ENCODE measurements around the gene TM9SF2.
A peak's percentile ranks its signal among the peaks of the same experiment; 100 is the strongest.

Gene TM9SF2

DNA sequence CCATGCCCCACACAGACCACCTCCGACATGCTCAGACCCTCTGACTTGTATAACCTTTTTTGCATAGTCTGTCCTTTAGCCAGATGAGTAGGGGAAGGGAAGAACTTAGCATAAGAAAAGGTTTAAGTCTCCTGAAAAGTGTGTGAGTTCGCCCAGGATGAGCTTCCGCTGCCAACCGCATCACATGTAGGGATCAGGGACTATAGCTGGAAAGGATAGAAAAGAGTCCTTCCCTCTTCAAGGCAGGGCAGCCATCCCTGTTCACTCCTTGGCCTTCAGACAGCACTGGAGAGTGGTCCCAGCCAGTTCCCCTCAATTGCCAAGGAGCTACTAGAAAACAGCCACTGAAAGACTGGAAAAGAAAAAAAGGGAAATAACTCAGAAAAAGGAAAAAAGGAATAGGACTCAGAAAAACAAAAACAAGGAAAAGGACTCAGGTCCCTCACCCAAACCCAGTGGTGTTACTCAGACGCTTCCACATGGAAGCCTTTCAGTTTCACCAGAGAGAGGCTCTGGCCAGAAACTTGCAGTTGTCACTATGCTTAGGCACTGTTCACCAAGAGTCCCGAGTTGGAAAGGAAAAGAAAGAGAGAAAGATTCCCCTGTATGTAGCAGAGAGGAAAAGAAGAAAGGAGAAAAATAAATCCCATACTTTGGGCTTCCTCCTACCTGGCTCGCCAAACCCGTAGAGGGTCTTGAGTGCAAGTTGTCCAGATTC, 5.6 kb upstream of the TM9SF2 start:
- no peak for DNase-seq

DNA sequence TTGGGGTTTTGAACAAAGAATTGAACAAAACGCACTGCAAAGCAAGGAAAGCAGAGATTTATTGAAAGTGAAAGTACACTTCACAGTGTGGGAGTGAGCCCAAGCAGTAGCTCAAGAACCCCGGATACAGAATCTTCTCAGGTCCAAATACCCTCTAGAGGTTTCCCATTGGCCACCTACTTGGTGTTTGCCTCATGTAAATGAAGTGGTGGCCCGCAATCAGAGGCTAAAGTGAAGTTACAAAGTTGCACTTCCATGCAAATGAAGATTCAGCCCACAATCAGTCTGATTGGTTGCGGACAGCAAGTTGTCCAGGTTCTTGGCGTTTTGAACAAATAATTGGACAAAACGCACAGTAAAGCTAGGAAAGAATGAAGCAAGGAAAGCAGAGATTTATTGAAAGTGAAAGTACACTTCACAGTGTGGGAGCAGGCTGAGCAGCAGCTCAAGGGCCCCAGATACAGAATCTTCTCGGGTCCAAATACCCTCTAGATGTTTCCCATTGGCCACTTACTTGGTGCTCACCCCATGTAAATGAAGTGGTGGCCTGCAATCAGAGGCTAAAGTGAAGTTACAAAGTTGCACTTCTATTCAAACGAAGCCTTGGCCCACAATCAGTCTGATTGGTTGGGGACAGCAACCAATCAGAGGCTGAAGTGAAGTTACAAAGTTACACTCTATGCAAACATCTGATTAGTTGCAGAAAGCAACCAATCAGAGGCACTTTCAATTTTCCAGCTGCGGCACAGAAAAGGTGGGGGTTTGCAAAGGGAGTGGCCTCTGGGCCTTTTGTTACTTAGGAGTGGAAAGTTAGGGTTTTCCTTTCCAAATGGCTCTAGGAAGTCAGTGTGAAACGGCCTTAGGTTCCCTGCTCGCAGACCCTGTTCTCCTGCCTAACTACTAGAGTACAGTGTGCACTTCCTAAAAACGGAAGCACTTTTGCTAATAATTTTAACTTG, 4.8 kb upstream of the TM9SF2 start:
- DNase-seq: peak; percentile 93

DNA sequence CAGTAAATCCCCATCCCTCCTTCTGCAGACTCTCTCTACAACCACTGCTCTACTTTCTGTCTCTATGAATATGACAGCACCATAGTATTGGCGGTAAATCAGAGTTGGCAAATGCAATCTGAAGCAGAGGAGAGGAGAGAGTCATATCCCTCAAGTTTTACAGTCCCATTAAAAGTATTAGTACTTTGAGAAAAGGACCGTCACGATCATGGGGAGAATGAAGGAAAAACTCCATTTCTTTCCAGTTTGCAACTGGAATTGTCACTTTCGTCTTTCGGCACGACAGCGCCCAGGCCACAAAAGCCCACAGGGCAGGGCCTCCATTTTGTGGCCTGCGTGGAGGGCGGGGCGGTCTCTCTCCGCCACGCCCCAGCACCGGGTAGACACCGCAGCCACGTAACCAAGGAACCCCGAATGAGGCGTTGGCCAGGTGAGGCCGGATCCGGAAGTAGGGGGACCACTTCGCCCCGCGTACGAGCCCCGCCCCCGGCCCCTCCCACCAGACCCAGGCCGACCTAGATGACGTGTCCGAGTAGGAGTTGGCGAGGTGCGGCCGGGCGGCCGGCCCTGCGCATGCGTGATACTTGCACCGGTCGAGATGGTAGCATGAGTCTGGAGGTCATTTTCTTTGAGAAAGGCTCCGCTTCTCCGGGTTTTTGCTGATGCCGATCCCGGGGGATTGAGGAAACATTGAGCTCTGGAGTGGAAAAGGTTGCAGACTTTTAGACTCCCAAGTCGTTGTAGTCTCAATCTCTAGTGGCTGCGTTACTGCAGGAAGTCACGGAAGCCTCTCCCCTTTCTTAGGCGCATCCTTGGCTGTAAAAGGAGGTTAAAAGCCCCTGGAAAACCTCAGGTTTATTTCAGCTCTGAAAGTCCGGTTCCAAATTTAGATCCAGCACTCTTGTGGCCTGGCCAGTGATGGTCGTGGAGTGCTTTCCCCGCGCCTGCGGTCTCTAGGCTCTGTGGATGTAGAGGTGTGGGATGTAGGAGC, 2.8 kb upstream of the TM9SF2 start:
- peak; percentile 97 for DNase-seq

DNA sequence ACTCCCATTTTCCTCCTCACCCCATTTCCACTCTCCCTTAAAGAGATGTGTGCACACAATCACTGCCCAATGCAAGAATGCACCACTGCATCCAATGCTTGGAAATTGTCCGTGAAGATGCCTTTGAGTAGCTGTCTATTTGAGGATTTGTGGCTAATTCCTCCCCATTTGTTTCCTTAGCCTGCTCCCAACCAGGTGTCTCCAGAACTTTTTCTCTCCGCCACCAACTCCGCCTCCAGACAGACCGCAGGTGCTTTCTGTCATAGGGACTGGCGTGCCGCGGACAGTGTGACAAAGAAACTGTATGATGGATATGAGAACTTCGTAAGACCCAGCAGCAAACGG, 461 bp upstream of the TM9SF2 start:
- no peak for DNase-seq

DNA sequence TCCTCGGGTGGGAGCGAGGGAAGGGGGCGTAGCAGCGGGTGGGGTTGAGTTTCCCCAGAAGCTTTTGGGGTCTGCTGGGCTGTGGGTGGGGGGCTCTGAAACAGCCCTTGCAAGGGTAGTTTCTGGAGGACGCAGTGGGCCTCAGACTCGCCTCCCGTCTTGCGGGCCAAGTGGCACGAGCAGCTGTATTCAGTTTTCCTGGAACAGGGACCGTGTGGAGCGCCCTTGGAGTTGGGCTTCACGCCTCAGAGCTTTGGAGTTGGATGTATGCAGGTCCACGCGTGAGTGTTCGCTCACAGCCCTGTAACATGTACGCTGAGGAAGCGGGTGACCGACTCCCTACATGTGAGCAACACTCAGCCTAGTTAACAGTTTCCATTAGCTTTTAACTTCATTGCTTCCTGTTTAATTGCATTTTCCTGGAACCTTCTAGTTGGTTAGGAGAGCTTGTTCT, 603 bp downstream of the TM9SF2 start:
- DNase-seq: peak; percentile 38

DNA sequence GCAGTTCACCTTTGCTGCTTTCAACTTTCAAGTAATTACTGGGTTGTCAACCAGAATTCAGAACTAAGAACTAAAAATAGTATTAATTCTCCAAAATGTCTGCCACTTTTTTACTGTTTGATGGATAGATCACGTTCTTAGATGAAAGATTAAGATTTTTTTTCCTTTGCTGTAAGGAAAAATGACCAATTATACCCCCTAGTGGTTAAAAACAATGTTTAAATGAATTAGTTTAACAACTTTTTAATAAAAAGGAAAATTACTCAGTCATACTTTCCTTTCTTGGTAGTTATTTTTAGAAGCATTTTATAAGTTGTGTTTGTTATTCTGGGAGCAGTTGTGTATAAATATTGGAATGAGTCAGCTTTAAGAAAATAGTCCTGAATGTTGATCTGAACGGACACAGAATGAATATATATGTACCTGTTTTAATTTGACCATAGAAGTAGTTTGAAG, 4.6 kb downstream of the TM9SF2 start:
- peak; percentile 72 for DNase-seq

DNA sequence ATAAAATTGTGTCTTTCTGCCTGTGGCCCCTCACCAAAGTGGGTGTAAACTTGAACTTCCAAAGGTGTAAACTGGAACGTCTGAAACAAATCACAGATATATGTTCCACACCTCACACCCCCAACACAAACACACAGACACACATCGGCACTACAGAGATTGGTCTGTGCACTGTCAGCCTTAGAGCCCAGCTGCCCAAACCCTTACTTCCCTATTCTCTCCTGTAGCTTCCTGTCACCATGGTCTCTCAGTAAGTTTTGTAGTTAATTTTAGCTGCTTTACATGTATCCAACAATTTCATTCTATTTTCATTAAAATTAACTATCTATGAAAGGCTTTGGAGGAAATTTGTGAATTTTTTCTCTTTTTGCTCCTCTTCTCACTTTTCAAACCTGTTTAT, 5.4 kb downstream of the TM9SF2 start:
- peak; percentile 82 for DNase-seq

DNA sequence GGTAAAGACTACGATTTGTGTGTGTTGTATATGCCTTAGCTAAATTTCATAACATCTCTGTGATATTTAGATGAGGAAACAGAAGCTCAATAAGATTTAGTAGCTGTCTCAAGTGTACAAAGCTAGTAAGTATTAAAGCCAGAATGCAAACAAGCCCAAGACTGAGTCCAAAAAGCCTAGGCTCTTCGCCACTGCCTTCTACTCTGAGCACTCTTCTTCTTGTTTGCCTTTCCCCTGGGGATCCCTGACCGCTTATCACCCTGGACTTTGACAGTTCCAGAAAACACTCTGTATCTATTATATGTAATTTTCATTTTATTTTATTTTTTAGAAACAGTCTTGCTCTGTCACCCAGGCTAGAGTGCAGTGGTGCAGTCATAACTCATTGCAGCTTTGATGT, 5.8 kb downstream of the TM9SF2 start:
- no peak for DNase-seq

DNA sequence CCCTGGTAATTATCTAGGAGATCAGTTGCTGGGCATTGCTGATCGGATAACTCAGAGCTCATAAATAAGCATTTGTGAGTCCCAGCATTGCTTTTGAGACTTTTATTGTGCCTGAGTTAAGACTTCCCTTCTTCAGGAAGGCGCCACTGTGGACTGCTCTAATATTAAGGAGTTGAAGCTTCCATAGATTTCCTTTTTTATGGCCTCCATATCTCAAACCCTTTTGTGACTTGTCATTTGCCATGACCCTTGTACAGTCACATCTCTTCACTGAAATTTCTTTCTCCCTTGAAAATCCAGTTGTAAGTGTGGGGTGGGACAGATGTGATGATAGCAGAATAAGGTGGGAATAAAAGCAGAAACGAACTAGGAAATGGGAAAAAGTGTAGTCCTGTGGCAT, 6.3 kb downstream of the TM9SF2 start:
- DNase-seq: no peak

DNA sequence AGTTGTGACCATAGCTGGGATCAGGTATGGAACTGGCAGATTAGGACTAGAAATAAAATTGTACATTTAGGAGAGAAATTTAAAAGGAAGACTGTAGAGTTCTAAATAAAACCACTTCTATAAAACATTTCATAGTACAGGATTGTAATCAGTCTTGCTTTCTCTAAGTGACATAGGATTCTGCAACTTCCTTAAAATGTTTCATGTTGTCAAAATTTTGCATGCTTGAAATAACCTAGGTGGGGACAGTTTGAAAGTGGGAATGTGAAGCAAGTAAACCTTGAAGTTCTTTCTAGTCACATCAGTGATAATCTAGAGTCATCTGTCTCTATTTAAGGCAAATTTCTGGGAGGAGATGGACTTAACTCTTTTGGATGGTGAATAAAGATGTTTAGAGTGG, 6.7 kb downstream of the TM9SF2 start:
- peak; percentile 62 for DNase-seq

DNA sequence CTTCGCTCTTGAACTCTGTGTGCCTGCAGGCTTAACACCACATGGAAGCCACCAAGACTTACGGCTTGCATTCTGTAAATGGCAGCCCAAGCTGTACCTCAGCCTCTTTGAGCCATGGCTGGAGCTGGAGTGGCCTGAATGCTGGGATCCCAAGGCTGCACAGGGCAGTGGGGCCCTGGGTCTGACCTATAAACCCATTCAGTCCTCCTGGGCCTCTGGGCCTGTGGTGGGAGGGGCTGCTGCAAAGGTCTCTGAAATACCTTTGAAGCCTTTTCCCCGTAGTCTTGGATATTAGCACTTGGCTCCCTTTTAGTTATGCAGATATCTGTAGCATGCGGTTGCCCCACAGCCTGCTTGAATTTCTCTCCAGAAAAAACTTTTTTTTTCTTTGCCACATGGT, 8.2 kb downstream of the TM9SF2 start:
- DNase-seq: no peak

DNA sequence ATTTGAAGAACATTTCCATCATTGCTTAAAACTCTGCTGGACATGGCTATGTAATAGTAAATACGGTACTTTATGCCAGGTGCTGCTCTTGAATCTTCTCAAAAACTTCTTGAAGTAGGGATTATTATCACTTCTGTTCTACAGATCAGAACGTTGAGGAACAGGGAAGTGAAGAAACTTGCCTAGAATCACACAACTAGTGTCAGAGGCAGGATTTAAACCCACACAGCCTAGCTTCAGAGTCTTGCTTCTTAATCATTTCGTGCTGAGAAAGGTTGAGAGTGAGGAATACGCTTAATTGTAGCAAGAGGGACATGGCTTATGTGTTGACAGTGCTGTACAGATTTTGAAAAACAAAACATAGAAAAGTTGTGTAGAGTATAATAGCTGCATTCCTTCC, 13.5 kb downstream of the TM9SF2 start:
- no peak for DNase-seq

DNA sequence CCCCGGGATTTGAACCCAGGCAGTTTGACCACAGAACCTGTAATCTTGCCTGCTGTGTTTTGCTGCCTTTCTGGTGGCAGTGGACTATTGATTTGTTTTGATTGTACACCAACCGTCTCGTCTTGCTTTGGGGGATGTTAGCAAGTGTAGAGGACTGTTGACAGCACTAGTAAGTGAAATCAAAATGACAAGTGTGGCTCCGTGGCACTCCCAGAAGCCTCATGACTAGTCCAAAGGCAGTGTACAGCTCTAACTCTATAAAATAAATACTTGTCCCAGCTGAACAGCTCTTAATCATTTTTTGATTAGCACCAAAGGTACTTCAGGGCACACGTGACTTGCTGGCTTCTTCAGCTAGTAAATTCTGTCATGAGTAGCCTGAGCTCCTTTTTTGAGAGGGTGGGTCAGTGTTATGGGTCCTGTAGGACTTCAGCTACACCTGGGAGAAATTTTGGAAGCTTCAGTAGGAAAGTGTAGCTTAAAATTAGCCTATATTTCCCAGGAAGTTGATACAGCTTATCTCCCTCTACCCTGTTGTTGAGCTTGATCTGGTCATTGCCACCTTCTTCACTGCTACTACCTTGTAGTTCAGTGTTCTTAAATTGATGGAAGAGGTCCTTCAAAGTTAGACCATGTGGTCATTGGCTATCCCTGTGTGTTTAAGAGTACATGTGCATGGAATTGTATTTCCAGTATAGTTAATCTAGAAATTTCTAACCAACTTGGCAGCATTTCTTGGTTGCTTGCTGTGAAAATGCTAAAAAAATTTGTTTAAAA, 15.1 kb downstream of the TM9SF2 start:
- DNase-seq: no peak

DNA sequence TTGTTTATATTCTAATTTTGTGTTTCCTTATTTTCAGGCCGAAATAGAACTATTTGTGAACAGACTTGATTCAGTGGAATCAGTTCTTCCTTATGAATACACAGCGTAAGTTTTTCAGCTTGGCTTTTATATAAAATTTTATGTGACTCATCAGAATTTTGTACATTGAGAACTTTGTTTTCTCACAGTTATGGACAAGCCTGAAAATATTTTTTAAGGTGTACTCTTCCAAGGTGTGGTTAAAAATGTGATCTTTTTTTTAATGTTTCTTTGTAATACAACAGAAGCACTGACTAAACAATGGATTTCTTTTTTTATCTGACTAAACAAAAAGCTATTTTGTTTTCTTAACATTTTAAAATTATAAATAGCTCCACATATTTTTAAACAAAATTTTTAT, 16.3 kb downstream of the TM9SF2 start:
- DNase-seq: no peak

DNA sequence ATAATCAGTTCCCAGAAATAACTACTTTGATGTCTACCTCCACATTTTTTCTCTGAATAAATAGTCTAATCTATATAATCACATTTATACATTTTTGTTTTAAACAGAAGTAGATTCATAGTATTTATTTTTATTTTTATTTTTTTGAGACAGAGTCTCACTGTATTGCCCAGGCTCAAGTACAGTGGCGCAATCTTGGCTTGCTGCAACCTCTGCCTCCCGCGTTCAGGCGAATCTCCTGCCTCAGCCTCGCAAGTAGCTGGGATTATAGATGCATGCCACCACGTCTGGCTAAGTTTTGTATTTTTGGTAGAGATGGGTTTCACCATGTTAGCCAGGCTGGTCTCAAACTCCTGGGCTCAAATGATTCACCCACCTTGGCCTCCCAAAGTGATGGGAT, 16.7 kb downstream of the TM9SF2 start:
- DNase-seq: no peak

DNA sequence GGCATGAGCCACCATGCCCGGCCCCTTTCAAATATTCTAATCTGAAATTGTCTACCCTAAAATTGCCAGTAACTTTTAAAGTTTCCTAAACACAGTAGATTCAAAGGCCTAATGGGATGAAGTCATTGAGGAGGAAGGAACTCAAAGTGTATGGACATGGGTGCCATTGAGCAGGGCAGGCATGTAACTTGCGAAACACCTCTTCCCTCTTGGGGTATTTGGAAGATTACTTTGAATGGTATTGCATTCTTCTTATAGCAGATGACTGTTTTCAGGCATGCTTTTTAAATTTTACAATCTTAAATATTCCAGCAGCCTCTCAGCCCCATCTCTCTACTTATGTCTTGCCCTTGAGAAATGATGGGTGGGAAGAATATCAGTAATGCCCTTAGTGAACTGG, 21.0 kb downstream of the TM9SF2 start:
- no peak for DNase-seq

DNA sequence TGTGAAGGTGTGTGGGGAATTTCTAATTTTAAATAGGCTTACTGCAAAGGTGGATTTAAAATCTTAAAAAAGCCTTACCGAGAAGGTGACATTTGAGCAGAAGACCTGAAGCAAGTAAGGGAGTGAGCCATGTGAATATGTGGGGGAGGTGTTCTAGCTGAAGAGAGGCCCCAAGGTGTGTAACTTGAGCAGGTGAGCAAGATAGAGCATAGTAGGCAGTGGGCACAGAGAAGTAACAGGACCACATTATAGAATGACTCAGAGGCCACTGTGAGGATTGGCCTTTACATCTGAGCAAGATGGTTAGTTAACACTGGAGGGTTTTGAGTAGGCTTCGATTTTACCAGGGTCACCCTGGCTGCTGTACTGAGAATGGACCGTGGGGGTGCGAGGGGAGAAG, 22.6 kb downstream of the TM9SF2 start:
- DNase-seq: no peak

DNA sequence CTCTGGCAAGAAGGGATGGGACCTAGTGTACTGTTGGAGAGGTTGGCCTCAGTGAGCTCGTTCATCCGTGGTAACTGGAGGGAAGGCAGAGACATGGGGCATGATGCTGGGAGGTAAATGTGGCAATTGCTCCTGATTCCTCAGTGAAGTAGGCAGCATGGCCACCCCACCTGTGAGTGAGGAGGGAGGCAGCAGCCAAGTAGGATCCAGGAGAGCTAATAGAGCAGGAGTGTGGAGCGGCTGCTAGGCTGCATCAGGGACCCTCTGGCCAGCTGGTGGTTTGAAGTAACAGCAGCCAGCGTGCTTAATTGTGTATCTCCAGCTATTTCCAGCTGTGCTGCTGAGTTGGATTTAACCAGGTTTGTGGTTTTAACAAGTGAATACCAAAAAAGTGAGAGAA, 24.7 kb downstream of the TM9SF2 start:
- no peak for DNase-seq

DNA sequence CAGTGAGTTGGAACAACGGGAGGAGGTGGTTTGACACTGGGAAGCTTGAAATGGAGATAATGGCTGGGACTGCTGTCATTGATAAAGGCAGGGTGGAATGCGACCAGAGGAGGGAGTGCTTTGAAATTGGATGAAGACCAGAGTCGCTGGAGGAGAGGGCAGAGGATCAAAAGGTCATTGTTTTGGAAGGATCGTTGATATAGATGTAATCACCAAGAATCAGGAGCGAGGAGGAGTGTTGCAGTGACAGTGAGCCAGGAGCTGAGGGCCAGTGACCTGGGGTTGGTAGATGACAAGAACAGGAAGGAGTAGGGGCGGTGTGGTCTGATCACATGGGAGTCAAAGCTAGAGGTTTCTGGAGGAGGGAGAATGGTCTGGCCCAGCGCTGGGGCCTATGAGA, 25.3 kb downstream of the TM9SF2 start:
- peak; percentile 39 for DNase-seq

DNA sequence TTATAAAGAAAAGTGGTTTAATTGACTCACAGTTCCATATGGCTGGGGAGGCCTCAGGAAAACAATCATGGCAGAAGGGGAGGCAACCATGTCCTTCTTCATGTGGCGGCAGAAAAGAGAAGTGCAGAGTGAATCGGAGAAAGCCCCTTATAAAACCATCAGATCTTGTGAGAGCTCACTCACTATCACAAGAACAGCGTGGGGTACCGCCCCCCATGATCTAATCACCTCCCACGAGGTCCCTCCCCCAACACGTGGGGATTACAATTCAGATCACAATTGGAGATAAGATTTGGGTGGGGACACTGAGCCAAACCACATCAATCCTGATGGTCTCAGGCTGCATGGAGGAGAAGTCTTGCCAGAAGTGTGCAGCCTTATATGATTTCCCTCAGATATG, 26.0 kb downstream of the TM9SF2 start:
- DNase-seq: peak; percentile 26

DNA sequence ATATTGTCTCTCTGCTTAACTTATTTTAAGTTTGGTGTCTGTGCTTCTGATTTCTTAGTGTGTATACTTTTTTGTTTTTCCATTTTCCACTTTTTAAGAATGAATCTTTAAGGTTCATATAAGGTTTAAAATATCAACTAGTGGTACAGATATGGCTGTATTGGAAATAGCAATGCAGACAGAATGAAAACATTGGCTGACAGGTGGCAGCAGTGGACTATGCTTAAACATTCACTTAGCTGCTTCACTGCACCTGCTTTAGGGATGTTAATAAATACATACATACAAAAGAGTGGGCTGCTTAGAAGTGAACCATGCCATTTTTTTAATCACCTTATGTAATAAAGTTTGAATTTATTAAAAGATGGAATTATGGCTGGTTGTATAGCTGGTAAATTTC, 27.3 kb downstream of the TM9SF2 start:
- DNase-seq: peak; percentile 41

DNA sequence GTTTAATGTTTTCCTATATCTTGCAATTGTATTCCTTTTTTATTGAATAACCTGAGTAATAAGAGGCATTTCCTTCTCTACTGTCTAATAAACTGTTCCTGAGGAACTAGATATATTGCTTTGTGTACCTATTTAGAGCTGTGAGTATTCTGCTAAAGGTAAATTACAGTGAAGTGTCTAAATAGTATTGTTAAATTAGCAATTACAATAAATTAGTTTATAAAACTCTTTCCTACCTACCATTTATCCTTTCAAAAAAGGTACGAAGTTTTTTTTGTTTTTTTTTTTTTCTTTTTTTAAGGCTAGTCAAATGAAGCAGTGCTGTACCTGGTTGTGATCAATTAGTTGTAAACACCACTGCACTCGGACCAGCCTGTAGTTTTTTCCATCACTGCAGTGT, 34.8 kb downstream of the TM9SF2 start:
- no peak for DNase-seq
